Activated CD4-positive, alpha-beta T cell treated with anti-CD3 and anti-CD28 coated beads for 48 hours (primary cell): ENCODE results near the gene ACAD9.
"Not testable (repeated sequence)": the region's sequence is repeated elsewhere in the genome, so short reads cannot be mapped to it uniquely, and the experiment has no call there.

ENCODE experiments used
- DNase-seq: peaks from one replicate; pipeline ENCODE4 v3.0.0-alpha.2; 2020

Gene ACAD9

DNA sequence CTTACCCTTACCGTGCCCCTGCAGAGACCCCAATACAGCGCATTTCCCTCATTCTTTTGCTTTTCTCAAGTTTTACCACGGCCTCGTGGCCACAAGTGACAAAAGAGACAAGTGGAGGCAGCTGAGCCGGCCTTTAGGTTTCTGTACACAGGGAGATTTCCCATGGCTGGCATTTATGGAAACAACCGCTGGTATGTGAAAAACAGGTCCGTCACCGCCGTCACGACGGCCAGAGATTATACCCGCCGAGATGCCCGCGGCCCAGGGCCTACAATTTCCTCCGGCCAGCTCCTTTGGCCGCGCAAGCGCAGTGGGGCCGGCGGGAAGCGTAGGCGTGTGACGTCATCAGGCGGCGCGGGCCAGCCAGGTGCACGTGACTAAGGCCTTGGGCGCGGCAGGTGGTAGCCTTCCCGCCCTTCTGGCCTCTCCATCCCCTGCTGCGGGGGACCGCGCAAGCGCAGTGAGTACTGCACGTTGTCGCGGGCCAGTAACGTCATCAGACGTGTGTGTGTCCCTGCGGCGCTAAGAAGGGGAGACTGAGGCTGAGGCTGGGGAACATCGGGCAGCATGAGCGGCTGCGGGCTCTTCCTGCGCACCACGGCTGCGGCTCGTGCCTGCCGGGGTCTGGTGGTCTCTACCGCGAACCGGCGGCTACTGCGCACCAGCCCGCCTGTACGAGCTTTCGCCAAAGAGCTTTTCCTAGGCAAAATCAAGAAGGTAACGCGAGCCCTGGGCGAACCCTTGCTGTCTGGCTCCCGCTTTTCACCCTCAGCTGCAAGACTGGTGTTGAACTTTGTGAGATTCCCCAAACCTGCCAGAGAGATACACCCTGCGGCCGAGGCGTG, at the start of gene ACAD9:
Gene ACAD9 (plus strand): TSS at position 496 of the 845 bp plus-strand sequence. CDS start 72 bp downstream, at position 568.
- peak; percentile 98 for DNase-seq

DNA sequence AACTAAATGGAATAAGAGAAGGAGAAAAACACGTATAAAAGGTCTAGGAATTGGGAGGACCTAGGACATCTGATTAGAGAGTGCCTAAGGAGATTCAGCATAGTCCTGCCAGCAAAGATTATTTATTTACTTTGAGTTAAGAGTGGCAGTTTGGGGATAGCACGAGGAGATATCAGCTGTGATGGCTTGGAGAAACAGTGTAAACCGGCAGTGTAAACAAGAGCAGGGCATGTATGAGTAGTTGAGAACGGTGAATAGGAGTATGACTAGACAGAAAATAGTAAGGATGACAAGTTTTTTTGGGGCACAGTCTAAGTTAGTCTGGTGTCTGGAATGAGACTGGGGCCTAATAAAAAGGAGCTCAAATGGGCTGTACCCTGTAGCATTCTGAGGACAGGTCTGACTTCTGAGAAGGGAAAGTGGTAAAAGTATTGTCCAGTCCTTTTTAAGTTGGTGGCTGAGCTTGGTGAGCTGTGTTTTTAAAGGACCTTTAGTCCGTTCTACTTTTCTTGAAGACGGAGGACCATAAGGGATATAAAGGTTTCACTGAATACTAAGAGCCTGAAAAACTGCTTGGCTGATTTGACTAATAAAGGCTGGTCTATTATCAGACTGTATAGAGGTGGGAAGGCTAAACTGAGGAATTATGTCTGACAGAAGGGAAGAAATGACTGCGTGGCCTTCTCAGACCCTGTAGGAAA, 49.3 kb upstream of the ACAD9 start:
- DNase-seq = not testable (repeated sequence)

DNA sequence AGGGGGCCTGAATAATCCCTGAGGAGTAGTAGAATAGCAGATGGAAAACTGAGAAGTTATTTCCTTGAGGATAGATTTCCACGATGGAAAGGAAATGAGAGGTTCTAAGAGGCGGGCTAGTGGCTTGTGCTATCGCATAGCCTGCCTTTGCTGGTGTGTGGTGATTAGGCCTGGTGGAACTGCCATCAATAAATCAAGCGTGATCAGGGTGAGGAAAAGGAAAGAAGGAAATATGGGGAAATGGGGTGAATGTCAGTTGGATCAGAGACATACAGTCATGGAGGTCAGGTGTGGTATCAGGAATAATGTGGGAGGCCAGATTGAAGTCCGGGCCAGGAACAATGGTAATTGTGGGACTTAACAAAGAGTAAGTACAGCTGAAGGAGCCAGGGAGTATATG, 48.7 kb upstream of the ACAD9 start:
- not testable (repeated sequence) for DNase-seq

DNA sequence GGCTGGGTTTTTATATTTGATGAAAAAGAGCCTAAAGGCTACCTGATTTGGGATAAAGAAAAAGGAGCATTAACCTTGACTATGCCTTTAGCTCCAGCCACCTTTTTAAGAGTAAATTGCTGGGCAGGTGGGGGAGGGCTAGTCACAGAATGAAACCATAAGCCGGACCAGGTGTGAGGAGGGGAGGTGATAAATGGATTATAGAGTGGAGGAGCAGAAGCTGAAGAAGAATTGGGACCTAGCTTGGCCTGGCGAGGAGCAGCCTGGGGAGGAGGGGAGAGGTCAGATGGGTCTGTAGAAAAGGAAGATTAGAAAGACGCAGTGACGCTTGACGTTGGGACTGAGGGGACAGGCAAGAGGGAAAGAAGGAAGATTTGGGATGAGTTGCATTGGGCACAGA, 46.4 kb upstream of the ACAD9 start:
- not testable (repeated sequence) for DNase-seq

DNA sequence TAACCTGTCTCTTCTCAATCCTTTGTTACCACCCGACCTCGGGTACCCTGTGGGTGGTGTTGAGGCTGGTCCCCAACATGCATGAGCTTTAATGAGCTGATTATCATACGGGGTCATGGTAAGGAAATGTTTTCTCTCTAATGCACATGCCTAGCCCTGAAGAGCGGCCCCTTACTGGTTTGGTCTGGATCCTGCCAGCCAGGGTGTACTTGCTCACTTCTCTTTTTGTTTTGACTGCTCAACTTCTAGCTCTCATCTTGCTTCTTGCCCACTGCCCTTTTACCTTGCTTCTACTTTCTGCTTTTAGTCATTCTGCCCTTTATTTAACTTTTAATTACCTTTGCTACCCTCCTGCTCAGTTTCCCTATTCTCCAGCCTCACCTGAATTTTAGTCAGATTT, 44.3 kb upstream of the ACAD9 start:
- DNase-seq = no peak

DNA sequence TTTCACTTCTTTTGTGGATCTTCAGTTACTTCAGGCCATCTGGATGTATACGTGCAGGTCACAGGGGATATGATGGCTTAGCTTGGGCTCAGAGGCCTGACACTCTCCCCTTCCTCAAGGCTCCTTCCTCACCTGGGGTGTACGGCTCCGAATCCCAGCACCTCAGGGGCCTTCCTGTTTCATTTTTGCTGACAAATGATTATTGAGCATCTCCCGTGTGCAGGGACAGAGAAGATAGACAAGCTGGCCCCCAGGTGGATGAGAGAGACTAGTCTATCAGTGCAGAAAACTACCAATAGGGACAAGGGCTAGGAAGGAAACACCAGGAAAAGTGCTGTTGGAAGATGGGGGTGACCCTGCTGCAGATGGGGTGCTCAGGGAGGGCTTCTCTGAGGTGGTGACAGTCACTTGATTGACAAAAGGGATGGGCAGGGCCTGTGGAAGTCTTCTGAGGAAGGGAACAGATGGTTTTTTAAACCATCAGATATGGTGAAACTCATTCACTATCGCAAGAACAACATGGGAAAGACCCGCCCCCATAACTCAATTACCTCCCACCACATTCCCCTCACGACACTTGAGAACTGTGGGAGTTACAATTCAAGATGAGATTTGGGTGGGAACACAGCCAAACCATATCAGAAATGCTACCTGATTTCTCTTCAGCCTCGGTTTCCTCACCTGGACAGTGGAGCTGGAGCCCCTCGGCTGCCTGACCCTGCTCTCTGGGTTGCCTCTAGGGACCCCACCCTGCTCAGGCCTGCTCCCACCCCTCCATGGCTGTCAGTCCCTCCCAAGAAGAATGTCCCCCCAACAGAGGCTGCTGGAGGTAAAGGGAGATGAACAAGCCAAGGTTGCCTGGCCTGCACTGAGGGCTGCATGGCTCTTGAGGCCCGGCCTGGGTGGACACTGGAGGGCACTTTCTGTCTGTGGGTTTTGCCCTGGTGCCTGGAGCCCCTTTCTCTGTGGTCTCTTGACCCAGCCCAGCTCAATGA, 37.2 kb upstream of the ACAD9 start:
- no peak for DNase-seq

DNA sequence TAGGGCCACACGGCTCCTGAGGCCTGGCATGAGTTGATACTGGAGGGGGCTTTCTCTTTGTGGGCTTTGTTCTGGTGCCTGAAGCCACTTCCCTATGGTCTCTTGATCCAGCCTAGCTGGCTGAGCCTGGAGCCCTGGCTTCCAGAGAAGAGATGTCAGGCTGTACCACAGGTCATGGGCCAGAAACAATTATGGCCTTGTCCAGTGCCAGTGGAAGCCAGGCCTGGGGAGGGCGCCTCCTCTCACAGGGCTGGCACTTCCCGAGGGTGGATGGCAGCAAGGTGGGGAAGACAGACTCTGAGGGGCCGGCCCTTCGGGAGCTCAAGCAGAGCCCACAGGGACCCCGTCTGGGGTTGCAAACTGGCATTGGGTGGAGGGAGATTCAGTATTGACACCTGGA, 34.9 kb upstream of the ACAD9 start:
- no peak for DNase-seq

DNA sequence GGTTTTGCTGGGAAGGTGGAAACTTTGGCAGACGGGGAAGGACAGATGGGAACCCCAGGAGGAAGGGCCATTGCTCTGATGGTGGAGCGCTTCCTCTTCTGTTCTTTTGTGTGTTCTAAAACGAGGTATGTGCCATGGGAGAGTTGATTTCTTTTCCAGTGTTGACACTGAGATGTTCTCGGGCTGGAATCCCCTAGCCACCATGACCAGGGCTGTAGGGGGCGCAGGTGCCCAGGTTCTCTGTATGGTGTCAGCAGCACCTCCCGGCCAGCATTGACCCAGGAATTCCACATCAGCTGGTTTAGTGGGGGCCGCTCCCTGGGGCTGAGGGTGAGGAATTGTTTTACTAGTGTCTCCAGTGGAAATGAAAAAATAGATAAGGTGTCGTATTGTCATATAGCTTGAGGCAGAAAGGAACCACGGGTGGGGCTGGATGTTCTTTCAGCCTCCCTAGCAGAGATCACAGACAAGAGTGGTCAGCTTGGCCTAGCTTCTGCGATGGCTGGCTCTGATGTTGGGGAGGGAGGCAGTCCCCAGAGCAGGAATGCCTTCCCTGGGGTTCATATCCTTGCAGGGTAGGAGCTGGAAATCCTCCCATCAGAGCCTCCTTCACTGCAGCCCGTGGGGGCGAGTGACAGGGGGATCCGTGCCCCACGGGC, 34.2 kb upstream of the ACAD9 start:
- no peak for DNase-seq

DNA sequence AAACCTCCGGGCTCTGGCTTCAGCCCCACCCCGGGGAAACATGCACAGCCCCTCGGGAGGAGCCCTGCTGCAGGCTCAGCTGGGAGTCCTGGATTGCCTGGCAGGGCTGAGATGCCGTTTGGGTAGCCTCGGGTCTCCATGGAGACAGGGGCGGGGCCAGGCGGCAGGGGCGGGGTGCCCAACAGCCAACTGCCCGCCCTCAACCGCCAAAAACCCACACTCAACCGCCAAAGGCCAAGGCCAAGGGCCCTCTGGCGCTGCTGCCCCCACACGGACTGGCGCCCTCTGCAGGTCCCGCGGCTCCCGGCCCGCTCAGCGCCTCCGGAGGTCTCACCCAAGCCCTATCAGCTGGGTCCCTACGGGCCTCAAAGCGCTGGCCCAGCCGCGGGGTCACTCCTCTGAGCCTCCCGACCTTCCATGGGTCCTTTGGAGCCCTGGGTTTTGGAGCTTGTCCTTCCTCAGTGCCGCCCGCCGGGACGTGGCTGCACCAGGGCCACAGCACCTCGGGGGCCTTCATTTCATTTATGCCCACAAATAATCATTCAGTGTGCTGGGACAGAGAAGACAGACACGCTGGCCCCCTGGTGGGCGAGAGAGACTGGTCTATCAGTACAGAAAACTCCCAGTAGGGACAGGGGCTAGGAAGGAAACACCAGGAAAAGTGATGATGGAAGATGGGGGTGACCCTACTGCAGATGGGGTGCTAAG, 33.5 kb upstream of the ACAD9 start:
- DNase-seq = peak; percentile 92

DNA sequence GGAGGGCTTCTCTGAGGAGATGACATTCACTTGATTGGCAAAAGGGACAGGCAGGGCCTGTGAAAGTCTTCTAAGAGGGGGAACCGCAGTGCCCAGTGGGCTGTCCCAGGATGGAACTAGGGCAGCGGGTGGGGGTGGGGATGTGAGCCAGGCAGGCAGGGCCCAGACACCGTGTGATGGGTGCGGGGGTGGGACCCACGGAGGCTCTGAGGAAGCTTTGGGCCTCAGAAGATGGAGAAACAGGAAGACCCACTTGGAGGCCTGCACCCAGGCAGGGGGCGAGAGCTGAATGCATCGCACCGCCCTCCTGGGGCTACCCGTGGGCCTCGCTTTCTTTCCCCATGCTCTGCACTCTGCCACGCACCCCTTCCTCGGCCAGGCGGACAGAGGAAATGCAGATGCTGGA, 32.9 kb upstream of the ACAD9 start:
- peak; percentile 52 for DNase-seq

DNA sequence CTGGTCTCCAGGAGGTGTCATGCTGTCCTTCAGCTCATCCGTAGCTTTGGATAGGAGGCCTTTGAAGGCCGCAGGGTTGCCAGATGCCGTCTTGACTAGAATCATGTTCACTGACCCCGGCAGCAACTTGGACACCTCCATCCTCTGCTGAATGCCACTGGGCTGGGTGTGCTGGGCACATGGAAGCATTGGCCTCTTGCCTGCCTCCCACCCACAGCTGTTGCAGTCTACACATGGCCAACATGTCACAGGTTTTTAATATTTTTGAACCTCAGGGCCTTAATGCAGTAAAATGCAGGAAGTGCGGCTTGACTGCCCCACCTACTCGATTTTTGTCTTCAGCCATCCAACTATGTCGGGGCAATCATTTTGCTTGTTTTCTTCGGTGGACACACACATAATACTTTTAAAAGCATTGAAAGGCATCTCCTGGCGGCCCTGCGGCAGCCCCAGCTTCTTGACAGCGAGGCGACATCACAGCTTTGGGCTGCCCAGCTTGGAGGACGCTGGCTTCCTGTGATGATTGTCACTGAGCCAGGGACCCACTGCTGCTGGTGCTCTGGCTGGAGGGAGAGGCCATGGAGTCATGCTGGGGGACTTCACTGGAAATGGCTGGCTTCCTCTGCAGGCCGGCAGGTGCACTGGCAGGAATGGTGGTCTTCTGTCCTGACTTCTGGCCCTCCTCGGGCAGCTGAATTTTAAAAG, 31.6 kb upstream of the ACAD9 start:
- DNase-seq = no peak

DNA sequence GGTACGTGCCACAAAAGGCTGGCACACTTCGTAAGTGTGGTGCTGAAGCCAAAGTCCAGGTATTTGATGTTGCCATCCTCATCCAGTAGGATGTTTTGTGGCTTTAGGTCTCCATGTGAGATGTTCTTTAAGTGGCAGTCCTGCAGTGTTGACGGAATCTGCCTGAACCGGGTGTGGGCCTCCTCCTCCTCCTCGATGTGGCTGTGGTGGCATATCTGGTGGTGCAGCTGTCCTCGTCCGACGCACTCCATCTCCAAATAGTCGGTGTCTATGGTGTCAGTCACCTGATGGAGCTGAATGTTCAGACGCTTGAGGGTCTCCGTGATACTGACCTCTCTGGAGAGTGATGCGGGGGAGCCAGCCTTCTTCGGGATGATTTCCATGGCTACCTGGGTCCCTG, 30.5 kb upstream of the ACAD9 start:
- no peak for DNase-seq

DNA sequence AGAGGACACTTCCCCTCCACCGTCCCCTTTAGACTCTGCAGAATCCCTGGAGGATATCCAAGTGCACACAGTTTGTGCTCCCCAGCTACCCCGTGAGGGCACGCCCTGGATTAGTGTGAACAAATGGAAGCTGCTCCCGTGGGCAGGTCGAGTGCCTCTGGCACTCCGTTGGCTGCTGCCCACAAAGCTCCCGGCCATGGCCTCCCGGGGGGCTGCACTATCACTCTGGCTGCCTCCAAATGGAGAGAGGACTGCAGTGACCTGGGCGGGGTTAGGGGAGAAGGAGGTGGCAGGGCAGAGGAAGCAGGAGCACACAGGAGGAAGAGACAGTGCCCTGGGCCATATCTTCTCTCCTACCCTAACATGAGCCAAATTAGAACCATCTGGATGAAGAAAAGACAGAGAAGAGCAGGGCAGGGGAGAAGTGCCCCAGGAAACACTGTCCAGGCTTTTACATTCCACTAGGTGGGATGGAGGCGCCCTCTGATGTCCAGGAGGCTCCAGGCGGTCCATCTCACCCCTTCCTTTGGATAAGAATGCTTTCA, 29.4 kb upstream of the ACAD9 start:
- no peak for DNase-seq

DNA sequence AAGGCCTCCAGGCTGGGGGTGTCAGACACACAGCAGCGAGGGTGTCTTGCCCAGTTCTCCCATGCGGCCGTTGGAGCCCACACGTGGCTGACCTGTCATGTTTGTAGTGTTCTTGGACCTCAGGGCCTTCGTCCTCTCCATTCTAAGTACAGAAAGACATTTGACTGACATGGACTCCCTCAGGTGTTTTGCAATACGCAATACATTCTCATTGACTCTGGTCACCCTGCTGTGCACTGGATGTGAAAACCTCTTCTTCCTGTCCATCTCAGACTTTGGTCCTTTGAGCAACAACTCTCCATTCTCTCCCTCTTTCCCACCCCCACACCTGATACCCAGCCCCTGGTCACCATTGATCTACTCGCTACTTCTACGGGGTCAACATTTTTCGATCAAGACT, 28.9 kb upstream of the ACAD9 start:
- DNase-seq = no peak

DNA sequence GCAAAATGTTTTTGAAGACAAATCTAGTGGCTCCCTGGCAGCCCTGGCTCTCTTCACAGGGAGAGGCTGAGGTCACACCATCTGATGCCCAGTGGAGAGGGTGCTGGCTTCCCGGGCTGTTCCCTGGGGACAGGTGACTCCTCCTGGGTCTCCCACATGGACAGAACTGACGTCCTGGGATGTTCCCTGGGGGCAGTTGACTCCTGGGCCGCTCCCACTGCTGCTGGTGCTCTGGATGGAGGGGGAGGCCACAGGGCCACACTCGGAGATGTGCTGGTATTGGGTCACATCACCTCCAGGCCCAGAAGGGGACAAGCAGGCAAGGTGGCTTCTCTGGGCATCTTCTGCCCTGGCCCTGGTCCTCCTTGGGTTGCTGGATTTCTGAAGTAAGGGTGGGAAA, 27.8 kb upstream of the ACAD9 start:
- DNase-seq = no peak

DNA sequence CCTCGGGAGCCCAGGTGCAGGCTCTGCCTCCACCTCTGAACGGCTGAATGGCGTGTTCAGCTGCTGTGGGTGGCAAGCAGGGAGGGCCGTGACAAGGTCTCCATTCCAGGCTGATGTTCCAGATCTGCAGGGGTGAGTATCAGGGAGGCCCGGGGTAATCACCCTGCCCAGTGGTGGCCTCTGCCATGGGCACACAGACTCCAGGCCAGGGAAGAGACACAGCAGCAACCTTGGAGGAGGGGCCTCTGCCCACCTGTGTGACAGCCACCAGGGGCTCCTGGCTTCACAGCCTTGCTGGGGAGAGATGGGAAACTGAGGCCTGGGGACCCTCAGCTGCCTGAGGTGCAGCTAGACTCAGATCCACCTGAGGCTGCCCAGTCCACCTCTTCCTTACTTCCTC, 25.6 kb upstream of the ACAD9 start:
- DNase-seq = no peak

DNA sequence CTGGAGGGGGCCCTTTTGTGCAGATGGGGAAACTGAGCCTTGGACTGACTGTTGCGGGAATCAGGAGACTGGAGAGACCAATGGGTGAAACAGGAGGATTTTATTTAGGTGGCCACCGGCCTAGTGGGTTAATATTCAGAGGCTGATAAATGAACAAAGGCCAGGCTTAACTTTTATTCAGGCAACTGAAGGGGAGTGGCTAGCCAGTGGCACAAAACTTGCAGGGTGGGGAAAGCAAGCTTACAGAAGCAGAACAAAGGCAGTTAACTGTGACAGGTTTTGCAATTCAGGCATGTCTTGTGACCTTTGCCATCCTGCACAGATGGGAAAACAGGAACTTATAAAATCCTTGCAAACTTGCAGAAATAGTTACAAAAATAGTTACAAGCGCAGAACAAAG, 24.9 kb upstream of the ACAD9 start:
- DNase-seq = no peak

DNA sequence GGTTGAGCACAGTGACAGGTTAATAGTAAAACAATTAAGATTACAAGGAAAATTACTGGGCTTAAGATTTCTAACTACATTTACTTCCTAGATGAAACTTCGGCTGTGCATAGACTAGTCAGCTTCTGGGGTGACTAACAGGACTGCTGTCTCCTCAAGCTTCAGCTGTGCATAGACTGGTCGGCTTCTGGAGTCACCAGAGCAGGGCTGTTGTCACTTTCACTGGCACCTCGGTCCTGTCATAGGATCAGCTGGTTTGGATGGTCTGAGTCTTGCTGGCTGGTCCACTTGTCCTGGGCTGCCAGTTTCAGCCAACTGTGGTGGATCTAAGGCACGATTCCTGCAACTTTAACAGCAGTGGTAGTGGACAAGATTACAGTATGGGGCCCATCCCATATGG, 23.9 kb upstream of the ACAD9 start:
- DNase-seq = no peak

DNA sequence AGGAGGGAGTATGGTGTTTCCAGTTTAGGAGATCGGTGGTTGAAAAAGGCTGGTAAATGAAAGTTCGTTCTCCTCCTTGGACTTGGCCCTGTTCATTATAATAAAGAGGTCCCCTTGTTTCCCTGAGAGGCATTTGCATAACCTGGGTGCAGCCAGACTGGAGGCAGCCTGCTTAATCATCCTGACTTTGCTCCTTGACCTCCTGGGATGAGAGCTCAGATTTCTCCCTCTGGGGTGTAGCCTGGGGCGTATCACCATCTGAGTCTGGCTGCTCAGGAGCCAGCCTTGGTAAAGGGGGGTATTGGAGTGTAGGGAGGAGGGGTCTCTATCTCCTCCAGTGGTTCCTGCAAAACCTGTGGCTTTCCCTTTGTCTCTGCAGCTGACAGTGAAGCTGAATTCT, 21.3 kb upstream of the ACAD9 start:
- no peak for DNase-seq

DNA sequence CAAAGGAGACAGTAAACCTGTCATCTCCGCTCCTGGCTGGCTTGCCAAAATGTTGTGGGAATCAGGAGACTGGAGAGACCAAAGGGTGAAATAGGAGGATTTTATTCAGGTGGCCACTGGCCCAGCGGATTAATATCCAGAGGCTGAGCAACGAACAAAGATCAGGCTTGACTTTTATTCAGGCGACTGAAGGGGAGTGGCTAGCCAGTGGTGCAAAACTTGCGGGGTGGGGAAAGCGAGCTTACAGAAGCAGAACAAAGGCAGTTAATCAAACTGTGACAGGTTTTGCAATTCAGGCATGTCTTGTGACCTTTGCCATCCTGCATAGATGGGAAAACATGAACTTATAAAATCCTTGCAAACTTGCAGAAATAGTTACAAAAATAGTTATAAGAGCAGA, 19.8 kb upstream of the ACAD9 start:
- DNase-seq = no peak

DNA sequence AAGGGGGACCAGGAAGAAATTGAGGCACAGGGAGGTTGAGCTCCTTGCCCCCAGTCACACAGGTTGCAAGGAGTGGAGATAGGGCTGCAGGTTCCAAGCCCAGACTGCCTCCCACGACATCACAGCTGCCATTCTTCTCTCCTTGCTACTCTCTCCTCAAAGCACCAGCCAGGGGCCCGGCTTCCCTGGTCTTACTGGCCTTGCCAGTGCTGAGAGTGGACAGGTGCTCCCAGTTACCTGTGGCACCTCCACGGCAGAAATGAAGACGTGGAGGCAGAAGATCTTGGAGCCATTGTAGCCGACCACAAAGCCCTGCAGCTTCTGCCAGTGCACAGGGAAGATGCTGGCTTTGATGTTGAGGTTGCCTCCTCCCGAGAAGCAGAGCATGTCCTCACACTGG, 17.9 kb upstream of the ACAD9 start:
- DNase-seq = no peak
